CD14-positive monocyte (primary cell): Measurements from ENCODE around the gene TRAF3. TPM values are rescaled to one million over a fixed set of nuclear protein-coding genes. Genes with fewer than 3 reads are reported as not detected.
A peak's percentile ranks its signal among the peaks of the same experiment; 100 is the strongest.
"Not testable (repeated sequence)": the region's sequence is repeated elsewhere in the genome, so short reads cannot be mapped to it uniquely, and the experiment has no call there.

Source experiments
- DNase-seq, 3 donors: peaks; one replicate each; pipeline ENCODE4 v3.0.0-alpha.2; 2011 to 2022
- H2AFZ ChIP-seq: 2 replicates; pipeline ENCODE4 v1.6.0; 2012; ENCODE audit warnings: mild to moderate bottlenecking, low read depth, low read length, inconsistent platforms; ENCODE audit not compliant: insufficient read depth, poor library complexity, severe bottlenecking
- H3K27ac ChIP-seq, 2 donors: 1 replicate in 1 of 2; 2 replicates in 1 of 2; pipeline ENCODE4 v1.5.1; 2012 to 2013; ENCODE audit warnings: low read length in 2 of 2, control low read depth in 1 of 2, inconsistent platforms in 1 of 2, low read depth in 1 of 2, mild to moderate bottlenecking in 1 of 2
- H3K27me3 ChIP-seq, 2 donors: one replicate each; pipeline versions ENCODE4 v1.6.0 to v1.6.1; 2011 to 2013; ENCODE audit warnings: low read length in 2 of 2; ENCODE audit not compliant: control insufficient read depth in 2 of 2, insufficient read depth in 2 of 2
- H3K36me3 ChIP-seq, 2 donors: replicated peaks in 1 of 2; 1 replicate in 1 of 2; 2 replicates in 1 of 2; pipeline versions ENCODE4 v1.5.1 to v1.6.1; 2012 to 2013; ENCODE audit warnings: low read length in 2 of 2, control low read depth in 1 of 2, inconsistent platforms in 1 of 2, mild to moderate bottlenecking in 1 of 2; ENCODE audit not compliant: insufficient read depth in 2 of 2, control insufficient read depth in 1 of 2
- H3K4me1 ChIP-seq, 2 donors: 1 replicate in 1 of 2; 2 replicates in 1 of 2; pipeline versions ENCODE4 v1.5.1 to v1.6.1; 2012 to 2013; ENCODE audit warnings: low read length in 2 of 2, control low read depth in 1 of 2, inconsistent platforms in 1 of 2, mild to moderate bottlenecking in 1 of 2, moderate library complexity in 1 of 2; ENCODE audit not compliant: insufficient read depth in 2 of 2, control insufficient read depth in 1 of 2
- H3K4me2 ChIP-seq: replicated peaks from 2 replicates; pipeline ENCODE3; 2012; ENCODE audit warnings: low read length, moderate library complexity, mild to moderate bottlenecking; ENCODE audit not compliant: poor library complexity, severe bottlenecking; ENCODE audit errors: extremely low read depth
- H3K4me3 ChIP-seq, 3 experiments: fragments of 200-600 bp in 1 of 3; sonication (generic) in 1 of 3; replicated peaks in 1 of 3; 1 replicate in 2 of 3; 2 replicates in 1 of 3; pipeline ENCODE4 v1.5.1; 2011 to 2013; ENCODE audit warnings: low read length in 3 of 3, mild to moderate bottlenecking in 3 of 3, control low read depth in 2 of 3, low read depth in 2 of 3, inconsistent platforms in 1 of 3, moderate library complexity in 1 of 3
- H3K79me2 ChIP-seq: 2 replicates; pipeline ENCODE4 v1.6.0; 2012; ENCODE audit warnings: mild to moderate bottlenecking, control low read depth, inconsistent platforms, low read length, moderate library complexity; ENCODE audit not compliant: insufficient read depth
- H3K9ac ChIP-seq: 2 replicates; pipeline ENCODE4 v1.6.0; 2017; ENCODE audit warnings: low read length, mild to moderate bottlenecking; ENCODE audit not compliant: insufficient read depth, poor library complexity, severe bottlenecking
- H3K9me3 ChIP-seq, 2 donors: replicated peaks in 1 of 2; 1 replicate in 1 of 2; 2 replicates in 1 of 2; pipeline versions ENCODE4 v1.5.1 to v1.6.1; 2012 to 2013; ENCODE audit warnings: low read length in 2 of 2, control low read depth in 1 of 2; ENCODE audit not compliant: control insufficient read depth in 1 of 2, insufficient read depth in 1 of 2
- H4K20me1 ChIP-seq: 2 replicates; pipeline ENCODE4 v1.6.0; 2012; ENCODE audit warnings: mild to moderate bottlenecking, low read length, control low read depth, moderate library complexity; ENCODE audit not compliant: insufficient read depth
- H3K27ac Mint-ChIP-seq, 7 donors: one replicate each; pipeline ENCODE4 v1.8.0; 2020; ENCODE audit warnings: mild to moderate bottlenecking in 7 of 7, mixed read lengths in 7 of 7, moderate library complexity in 6 of 7, inconsistent platforms in 2 of 7
- H3K27me3 Mint-ChIP-seq, 3 donors: one replicate each; pipeline ENCODE4 v1.8.0; 2021 to 2022; ENCODE audit warnings: low read depth in 3 of 3, mild to moderate bottlenecking in 3 of 3, mixed read lengths in 3 of 3, moderate library complexity in 3 of 3, inconsistent platforms in 1 of 3
- H3K36me3 Mint-ChIP-seq, 2 donors: one replicate each; pipeline ENCODE4 v1.8.0; 2020; ENCODE audit warnings: mixed read lengths in 2 of 2, inconsistent platforms in 1 of 2, mild to moderate bottlenecking in 1 of 2
- H3K4me1 Mint-ChIP-seq: one replicate; pipeline ENCODE4 v1.8.0; 2020; ENCODE audit warnings: mild to moderate bottlenecking, mixed read lengths
- H3K4me3 Mint-ChIP-seq, 2 donors: one replicate each; pipeline ENCODE4 v1.8.0; 2020; ENCODE audit warnings: mild to moderate bottlenecking in 2 of 2, mixed read lengths in 2 of 2, moderate library complexity in 1 of 2
- H3K9me3 Mint-ChIP-seq, 7 donors: one replicate each; pipeline ENCODE4 v1.8.0; 2020 to 2022; ENCODE audit warnings: mixed read lengths in 7 of 7, mild to moderate bottlenecking in 6 of 7, moderate library complexity in 6 of 7, inconsistent platforms in 2 of 7
- CTCF ChIP-seq: fragments of 200-600 bp; IDR thresholded peaks from one replicate; pipeline ENCODE4 v1.8.0; 2022; ENCODE audit warnings: antibody characterized with exemption, mild to moderate bottlenecking
- WGBS: methylation state at CpG from one replicate; pipeline ENCODE4 v1.1.5; 2013; ENCODE audit warnings: missing lambda C conversion rate; ENCODE audit not compliant: insufficient coverage; 5-methylcytosine and 5-hydroxymethylcytosine counted together
- intact Hi-C, 2 donors: fragments of 100-400 bp; cut with micrococcal nuclease; formaldehyde crosslinking; loops; one replicate each; pipeline versions ENCODE4 v1.15.0 to v1.15.1; 2023
- polyA plus RNA-seq, 3 donors: library from polyadenylated mRNA; depleted of rRNA in 1 of 3; unstranded in 2 of 3; stranded (reverse) in 1 of 3; fragments of 300-500 nt in 2 of 3; fragments of >200 nt in 1 of 3; fragmentation: Illumina TruSeq in 2 of 3; gene quantifications; 1 replicate in 2 of 3; 2 replicates in 1 of 3; pipeline ENCODE4 v1.2.3, GENCODE V29; 2012 to 2021

The TRAF3 gene
- polyA plus RNA-seq, 3 donors = 12.0 to 37.6 (median 17.3) TPM

- Histone ChIP-seq H3K27ac (no peak overlapping the region), H4K20me1 (no peaks in the 10 kb centered on the region), H3K27me3 (peaks cover 34 to 93% of the 10 kb centered on the region in 2 donors), H3K36me3 (no peaks in the 10 kb centered on the region), H3K4me1 (peaks cover 19 to 25% of the 10 kb centered on the region in 2 donors), H2AFZ (no peak overlapping the region), H3K79me2 (no peaks in the 10 kb centered on the region), H3K4me2 (no peak overlapping the region), H3K9ac (no peak overlapping the region), H3K9me3 (peaks cover 0 to 23% of the 10 kb centered on the region in 2 donors), H3K4me3 (no peak overlapping the region)
- H3K27me3 Mint-ChIP-seq = peaks cover 40 to 63% (median 60%) of the 10 kb centered on the region in 3 donors
- peaks cover 19% of the 10 kb centered on the region for H3K4me1 Mint-ChIP-seq
- intact Hi-C loops = no loop called here
- DNase-seq = no peak
- TF ChIP-seq CTCF = no peak
- H3K27ac Mint-ChIP-seq = no peak overlapping the region
- H3K9me3 Mint-ChIP-seq = peaks cover 0 to 15% (median 4%) of the 10 kb centered on the region in 7 donors
- 79% methylated on average over 7 of the region's 12 CpGs for WGBS
- H3K4me3 Mint-ChIP-seq = peak overlapping the region in 1 of 2 donors; percentile 39
- no peaks in the 10 kb centered on the region for H3K36me3 Mint-ChIP-seq
Measured at GRCh38 chr14:102926104-102926503, 148.9 kb downstream of the TRAF3 start.

- intact Hi-C loops, H3K36me3 ChIP-seq, H3K79me2 ChIP-seq, H3K27ac ChIP-seq, H3K36me3 Mint-ChIP-seq, H3K4me2 ChIP-seq, H3K27ac Mint-ChIP-seq, H3K9ac ChIP-seq, H4K20me1 ChIP-seq, DNase-seq, H2AFZ ChIP-seq, H3K4me3 ChIP-seq: not testable (repeated sequence)
- Mint-ChIP-seq H3K27me3 (peaks cover 47 to 70% (median 67%) of the 10 kb centered on the region in 3 donors), H3K4me3 (peak overlapping the region in 1 of 2 donors; percentile 92), H3K9me3 (peaks cover 0 to 15% (median 4%) of the 10 kb centered on the region in 7 donors), H3K4me1 (peaks cover 19% of the 10 kb centered on the region)
- Histone ChIP-seq H3K4me1 (peaks cover 19 to 25% of the 10 kb centered on the region in 2 donors), H3K9me3 (peaks cover 0 to 26% of the 10 kb centered on the region in 2 donors), H3K27me3 (peaks cover 34 to 93% of the 10 kb centered on the region in 2 donors)
- WGBS = 100% methylated on average over 2 of the region's 10 CpGs
Measured at GRCh38 chr14:102926840-102927239, 149.6 kb downstream of the TRAF3 start.
